Measurements from ENCODE around the gene TNK1.
A peak's percentile ranks its signal among the peaks of the same experiment; 100 is the strongest.

The TNK1 gene

DNA sequence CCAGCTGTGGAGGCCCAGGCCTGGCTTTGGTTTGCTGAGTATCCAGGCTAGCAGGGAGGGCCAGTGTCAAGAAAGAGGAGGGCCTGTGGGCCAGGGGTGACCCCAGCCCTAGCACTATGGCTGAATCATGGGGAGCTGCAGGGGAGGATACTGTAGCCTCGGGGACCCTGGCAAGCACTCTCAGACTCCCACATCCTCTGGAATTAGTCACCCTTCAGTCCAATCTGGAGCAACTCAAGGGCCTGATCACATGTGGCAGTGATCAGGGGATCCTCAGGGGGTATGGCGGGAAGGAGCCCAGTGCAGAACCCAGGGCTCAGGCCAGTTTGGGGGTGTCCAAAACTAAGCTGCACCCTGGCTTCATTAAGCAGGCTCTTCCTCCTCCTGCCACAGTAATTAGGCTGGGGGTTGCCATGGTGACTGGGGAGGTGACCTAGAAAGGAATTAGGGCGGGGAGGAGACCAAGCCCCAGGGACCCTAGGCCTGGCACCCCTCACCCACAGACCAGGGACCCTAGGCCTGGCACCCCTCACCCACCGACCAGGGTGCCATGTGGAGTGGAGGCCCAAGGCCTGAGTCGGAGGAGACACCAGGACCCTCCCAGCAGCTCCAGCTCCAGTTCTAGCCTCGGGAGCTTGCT, 32.6 kb downstream of the TNK1 start:
- DNase-seq, result no peak

DNA sequence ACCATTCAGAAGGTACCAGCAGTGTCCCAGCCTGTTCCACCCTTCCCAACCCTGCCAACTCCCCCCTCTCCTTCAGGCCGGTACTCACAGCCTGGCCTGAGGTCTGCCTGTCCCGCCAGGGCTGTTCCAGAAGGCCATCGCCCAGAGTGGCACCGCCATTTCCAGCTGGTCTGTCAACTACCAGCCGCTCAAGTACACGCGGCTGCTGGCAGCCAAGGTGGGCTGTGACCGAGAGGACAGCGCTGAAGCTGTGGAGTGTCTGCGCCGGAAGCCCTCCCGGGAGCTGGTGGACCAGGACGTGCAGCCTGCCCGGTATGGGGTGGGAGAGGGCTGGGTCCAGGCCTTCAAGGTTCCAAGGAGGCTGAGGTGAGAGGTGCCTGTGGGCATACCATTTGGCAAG, 33.9 kb downstream of the TNK1 start:
- no peak for DNase-seq

DNA sequence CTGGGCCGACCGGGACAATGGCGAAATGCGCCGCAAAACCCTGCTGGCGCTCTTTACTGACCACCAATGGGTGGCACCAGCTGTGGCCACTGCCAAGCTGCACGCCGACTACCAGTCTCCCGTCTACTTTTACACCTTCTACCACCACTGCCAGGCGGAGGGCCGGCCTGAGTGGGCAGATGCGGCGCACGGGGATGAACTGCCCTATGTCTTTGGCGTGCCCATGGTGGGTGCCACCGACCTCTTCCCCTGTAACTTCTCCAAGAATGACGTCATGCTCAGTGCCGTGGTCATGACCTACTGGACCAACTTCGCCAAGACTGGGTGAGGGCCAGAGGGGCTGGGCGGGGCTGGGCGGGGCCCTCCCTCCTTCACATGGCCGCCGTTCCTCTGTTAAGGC, 34.9 kb downstream of the TNK1 start:
- DNase-seq, result no peak

DNA sequence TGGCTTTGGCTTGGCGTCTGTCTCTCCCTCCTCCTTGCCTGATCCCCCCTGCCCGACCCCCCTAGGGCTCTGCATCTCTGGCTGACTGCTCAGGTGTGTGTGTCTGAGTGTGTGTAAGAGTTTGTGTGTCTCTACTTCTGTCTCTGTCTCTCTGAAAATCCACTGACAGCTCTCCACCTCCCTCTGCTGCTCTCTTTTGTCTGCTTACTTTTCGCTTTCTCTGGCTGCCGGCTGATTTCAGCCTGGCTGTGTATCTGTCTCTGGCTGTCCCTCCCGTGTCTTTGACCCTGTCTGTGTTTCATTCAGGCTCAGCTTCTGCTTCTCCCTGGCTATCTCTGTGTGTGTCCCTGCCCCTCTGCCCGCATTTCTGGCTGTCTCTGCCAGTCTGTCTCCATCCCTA, 35.4 kb downstream of the TNK1 start:
- no peak for DNase-seq

DNA sequence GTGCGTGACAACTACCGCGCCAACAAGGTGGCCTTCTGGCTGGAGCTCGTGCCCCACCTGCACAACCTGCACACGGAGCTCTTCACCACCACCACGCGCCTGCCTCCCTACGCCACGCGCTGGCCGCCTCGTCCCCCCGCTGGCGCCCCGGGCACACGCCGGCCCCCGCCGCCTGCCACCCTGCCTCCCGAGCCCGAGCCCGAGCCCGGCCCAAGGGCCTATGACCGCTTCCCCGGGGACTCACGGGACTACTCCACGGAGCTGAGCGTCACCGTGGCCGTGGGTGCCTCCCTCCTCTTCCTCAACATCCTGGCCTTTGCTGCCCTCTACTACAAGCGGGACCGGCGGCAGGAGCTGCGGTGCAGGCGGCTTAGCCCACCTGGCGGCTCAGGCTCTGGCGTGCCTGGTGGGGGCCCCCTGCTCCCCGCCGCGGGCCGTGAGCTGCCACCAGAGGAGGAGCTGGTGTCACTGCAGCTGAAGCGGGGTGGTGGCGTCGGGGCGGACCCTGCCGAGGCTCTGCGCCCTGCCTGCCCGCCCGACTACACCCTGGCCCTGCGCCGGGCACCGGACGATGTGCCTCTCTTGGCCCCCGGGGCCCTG, 36.3 kb downstream of the TNK1 start:
- no peak for DNase-seq

DNA sequence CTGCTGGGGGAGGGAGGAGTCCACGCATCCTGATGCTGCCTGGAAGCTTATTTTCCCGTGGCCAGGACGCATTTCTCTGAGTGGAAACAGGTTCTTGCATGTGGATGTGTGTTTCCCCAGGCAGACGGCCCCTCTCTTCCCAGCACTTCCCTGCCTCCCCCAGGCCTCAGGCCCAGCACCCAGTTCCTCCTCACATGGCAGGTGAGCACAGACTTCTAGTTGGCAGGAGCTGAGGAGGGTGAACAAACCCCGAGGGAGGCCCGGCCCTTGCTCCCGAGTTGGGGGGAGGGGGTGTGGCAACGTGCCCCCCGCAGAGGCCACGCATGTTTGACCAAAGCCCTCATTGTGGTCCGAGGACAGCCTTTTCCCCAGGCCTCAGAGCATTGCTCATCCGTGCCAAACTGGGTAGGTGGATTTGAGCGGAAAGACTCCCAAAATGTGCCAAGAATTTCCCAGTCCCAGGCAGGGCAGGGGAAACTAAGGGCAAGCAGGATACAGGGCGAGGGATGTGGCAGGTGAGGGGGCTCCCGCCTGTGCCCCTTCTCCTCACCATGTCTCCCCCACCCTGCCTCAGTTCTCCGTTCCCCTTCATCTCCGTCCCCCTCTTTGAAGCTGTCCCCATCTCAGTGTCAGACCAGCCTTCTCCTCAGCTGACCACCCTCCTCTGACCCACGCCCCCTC, 37.7 kb downstream of the TNK1 start:
- DNase-seq, result no peak

DNA sequence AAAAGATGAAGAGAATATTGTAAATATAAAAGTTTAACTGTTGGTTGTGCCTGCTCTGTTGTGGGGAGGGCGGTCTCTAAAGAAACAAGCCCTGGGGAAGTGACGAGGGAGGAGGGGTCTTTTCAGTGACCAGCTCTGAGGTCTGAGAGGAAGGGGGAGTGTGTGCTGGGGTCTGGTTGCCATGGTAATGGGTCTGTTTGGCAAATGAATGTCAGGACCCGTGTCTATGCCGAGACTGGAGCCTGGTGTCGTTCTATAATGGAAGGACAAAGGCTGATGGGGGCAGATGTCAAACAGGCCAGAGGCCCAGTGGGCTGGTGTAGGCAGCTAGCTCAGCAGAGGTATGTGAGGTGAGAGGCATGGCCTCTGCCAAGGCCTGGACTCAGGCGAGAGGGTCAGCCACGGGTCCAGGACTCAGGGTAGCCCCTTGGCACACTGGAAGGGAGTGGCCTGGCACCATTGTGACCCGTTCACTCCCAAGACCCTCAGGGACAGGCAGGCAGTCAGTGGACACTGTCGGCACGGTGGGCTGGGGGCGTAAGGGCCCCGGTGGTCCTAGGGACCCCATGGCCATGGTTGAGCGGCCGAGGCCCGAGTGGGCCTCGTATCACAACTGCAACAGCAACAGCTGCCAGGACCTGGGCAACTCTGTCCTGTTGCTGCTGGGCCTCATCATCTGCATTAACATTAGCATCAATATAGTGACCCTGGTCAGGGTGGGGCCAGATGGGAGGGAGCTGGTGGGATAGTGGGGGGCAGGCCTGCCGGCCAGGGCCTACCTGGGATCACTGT, 39.1 kb downstream of the TNK1 start, which contains the start of gene SPEM1:
Gene SPEM1, plus strand, starts transcription at position 506 of the 792 bp plus-strand sequence. Its CDS starts 61 bp downstream, at position 567.
- DNase-seq, result no peak

DNA sequence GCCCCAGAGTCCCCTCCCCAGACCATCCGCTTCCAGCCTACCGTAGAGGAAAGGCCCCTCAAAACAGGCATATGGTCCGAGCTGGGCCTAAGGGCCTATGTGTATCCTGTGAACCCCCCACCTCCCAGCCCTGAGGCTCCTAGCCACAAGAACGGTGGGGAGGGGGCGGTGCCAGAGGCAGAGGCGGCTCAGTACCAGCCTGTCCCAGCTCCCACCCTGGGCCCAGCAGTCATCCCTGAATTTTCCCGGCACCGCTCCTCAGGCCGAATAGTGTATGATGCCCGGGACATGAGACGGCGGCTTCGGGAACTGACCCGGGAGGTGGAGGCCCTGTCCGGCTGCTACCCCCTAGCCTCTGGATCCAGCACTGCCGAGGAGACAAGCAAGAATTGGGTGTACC, 40.3 kb downstream of the TNK1 start:
- no peak for DNase-seq

DNA sequence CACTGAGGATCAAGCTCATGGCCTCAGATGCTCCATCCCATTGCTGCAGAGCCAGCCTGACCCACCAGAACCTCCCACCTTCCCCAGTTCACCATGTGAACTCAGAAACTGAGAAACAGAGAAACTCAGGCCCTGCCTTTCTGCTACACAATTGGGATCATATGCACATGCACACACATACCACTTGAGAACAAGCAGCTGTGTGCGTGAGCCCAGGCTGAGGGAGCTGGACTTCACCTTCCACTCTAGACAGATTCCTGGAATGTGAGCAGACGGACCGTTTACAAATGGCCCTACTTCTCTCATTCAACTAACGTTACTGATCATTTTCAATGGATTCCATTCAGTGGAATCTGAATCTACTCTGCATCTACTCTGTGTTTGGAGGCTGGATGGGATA, 42.8 kb downstream of the TNK1 start:
- no peak for DNase-seq

DNA sequence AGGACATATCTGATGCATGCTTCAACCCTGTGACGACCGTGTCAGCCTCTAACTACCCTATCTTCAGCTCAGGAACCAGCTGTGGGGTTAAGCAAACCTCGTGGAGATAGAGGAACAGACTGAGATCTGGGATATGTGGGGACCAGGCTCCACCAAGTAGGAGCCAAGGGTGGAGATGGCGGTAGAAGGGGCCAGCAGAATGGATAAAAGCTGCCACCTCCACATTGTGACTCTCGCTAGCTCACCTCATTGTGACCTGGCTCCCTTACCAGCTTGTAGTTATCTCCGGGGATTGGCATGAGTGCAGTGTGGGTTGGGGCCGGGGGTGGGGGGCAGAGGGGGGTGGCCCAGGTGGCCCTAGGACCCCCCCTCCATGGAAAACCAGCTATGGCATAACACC, 44.4 kb downstream of the TNK1 start, which contains the start of gene SPEM2:
Gene SPEM2, plus strand, starts transcription at position 301 of the 400 bp plus-strand sequence. Its CDS starts 73 bp downstream, at position 374.
- no peak for DNase-seq

DNA sequence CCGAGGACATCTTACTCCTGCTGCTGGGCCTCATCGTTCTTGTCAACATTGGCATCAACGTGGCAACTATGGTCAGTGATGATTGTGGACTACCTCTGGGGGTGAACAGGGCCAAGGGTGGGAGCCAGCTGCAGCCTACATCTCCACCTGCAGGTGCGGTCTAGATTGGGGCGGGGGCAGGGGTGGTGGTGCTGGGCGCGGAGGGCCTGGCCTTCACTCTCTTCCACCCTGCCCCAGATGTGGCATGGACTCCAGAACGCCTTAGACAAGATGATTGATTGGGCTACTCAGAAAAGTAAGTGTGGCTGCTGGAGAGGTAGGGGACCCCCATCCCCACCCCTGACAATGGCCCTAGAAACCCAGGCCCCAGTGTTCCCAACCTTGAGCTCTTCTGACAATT, 44.9 kb downstream of the TNK1 start:
- DNase-seq, result no peak

DNA sequence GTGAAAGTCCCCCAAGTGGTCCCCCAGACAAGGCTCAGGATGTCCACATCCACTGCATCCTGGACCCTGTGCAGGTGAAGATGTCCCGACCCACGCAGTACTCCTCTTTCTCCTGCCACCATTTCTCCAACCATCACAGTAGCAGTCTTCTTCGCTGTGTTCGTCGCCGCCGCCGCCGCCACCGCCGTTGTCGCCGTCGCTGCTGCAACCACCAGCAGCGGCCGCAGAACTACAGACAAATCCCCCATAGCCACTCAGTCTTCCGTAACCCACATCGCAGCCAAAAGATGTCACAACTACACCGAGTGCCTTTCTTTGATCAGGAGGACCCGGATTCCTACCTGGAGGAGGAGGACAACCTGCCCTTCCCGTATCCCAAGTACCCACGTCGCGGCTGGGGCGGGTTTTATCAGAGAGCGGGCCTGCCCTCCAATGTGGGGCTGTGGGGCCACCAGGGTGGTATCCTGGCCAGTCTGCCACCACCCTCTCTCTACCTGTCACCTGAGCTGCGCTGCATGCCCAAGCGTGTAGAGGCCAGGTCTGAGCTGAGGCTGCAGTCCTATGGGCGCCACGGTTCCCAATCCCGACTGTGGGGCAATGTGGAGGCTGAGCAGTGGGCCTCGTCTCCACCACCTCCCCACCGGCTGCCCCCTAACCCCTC, 45.4 kb downstream of the TNK1 start:
- no peak for DNase-seq

DNA sequence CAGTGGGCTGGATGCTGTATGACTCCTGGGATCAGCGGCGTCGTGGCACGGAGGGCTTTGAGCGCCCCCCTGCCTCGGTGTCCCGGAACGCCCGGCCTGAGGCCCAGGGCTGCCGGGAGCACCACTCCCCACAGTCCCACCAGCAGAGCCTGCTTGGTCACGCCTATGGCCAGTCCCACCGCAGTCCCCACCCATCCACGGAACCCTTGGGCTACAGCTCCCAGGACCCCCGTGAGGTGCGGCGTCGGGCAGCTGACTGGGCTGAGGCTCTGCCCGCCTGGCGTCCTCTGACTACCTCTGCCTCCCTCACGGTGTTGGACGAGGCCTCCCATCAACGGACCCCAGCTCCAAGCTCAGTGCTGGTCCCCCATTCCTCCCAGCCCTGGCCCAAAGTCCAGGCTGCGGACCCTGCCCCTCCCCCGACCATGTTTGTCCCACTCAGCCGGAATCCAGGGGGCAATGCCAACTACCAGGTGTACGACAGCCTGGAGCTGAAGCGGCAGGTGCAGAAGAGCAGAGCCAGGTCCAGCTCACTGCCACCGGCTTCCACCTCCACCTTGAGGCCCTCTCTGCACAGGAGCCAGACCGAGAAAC, 46.1 kb downstream of the TNK1 start:
- no peak for DNase-seq

DNA sequence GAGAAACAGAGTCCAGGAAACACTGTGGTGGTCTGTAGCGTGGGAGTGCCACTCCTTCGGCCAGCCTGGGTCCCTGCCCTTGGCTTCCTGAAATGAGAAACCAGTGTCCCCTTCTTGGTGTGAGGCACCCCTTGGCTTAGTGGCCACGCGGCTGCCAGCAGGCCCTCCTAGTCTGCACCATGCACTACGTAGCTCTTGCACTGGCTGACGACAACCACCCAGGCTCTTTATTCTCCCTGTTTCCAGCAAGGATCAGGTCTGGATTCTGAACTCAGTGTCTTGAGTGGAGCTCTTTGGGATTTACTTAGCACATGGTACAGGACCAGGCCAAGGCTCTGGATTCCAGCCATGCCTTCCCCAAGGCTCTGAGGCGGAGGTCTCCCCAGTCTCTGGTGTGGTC, 46.7 kb downstream of the TNK1 start:
- no peak for DNase-seq

DNA sequence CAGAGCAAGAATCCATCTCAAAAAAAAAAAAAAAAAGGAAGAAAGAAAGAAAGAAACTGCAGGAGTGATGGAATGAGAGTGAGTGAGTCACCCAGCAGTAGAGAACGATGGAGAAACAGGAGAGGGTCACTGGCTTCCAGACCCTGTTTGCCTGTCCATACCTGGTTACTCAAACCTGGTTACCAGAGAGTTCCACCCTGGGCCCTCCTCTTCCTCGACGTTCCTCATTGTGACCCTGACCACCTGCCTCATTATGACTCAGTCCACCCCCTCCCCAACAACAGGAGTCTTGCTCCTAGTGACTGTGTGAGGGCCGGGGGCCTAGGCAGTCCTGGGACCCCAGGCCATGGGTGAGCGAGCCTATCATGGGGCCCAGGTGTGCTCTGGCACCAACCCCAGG, 47.7 kb downstream of the TNK1 start, which contains the start of gene SPEM3:
Gene SPEM3, plus strand, starts transcription at position 301 of the 400 bp plus-strand sequence. Its CDS starts 46 bp downstream, at position 347.
- no peak for DNase-seq

DNA sequence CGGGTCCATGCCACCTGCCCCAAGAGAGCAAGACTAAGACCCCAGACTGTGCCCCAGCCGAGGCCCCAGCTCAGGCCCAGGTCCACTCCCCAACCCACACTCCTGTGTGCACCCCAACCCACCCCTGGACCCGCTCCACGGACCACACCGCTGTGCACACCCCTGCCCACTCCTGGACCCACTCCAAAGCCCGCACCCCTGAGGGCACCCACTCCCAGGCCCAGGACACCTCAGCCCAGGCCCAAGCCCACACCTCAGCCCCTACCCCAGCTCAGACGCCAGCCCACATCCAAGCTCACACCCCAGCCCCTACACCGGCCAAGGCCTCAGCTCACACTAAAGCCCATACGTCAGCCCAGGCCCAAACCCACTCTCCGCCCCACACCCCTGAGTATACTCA, 48.8 kb downstream of the TNK1 start:
- DNase-seq, result no peak

DNA sequence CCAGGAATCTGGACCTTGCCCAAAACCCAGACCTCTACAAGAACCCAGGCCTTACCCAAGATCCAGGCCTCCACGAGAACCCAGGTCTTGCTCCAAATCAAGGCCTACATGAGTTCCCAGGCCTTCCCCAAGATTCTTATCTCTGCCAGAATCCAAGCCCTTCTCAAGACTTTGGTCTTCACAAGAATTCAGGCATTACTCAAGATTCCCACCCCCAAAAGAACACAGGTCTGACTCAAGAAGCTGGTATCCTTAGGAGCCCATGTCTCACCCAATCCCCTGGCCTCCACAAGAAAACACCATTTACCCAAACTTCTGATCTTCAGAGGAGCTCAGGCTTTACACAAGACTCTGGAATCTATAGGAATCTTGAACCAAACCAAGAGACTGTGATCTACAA, 50.3 kb downstream of the TNK1 start:
- DNase-seq, result no peak

DNA sequence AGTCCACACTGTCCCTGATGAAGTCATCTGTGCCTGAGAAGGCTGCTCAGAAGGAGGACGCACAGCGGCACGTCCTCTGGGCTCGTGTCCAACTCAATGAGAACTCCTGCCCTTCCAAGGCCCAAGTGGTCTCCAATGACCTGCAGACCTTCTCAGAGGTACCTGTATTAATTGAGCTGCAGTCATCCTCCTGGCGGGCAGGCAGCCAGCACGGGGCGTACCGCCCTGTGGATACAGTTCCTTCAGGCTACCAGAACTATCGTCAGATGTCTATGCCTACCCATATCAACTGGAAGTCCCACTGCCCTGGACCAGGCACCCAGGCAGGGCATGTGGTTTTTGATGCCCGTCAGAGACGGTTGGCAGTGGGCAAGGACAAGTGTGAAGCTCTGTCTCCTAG, 51.4 kb downstream of the TNK1 start:
- DNase-seq, result no peak

DNA sequence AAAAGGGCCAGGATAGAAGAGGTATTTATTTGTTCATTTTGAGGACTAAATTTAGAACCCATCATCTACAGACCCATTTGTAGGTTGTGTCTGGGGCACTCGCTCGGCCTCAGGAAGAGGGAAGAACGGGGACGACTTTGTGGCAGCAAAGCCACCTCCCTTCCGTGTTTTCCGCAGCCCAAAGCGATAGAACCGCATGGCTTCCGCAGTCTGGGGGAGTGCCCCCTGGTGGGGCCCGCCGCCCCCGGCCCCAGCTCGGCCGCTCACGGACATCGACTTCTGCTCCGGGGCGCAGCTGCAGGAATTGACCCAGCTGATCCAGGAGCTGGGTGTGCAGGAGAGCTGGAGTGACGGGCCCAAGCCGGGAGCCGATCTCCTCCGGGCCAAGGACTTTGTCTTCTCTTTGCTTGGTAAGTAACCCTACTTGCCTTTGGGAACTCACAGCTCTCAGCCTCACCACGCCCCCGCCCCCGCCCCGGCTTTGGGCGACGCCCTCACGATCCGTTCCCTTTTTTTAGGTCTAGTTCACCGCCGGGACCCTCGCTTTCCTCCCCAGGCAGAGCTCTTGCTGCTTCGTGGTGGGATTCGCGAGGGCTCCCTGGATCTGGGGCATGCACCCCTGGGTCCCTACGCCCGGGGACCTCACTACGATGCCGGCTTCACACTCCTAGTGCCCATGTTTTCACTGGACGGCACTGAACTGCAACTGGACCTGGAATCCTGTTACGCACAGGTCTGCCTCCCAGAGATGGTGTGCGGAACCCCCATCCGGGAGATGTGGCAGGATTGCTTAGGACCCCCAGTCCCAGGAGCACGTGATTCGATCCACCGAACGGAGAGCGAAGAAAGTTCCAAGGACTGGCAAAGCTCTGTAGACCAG, 55.0 kb downstream of the TNK1 start:
- DNase-seq, result peak; percentile 36

DNA sequence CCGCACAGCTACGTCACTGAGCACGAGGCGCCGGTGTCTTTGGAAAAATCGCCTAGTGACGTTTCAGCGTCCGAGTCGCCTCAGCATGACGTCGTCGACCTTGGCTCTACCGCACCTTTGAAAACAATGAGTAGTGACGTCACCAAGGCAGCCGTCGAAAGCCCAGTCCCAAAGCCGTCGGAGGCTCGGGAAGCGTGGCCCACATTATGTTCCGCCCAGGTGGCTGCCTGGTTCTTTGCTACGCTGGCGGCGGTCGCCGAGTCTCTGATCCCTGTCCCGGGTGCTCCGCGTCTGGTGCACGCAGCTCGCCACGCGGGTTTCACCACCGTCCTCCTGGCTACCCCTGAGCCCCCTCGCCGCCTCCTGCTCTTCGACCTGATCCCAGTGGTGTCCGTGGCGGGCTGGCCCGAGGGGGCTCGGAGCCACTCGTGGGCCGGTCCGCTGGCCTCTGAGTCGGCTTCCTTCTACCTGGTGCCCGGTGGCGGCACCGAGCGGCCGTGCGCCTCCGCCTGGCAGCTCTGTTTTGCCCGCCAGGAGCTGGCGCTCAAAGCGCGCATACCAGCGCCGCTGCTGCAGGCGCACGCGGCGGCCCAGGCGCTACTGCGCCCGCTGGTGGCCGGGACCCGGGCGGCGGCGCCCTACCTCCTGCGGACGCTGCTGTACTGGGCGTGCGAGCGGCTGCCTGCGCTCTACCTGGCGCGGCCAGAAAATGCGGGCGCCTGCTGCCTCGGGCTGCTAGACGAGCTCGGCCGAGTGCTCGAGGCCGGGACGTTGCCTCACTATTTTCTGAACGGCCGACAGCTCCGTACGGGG, 55.9 kb downstream of the TNK1 start:
- peak; percentile 71 for DNase-seq

Measured in NCI-H1694 (cell line).